Activated naive CD8-positive, alpha-beta T cell treated with anti-CD3 and anti-CD28 coated beads for 36 hours (primary cell): ENCODE results near the gene PRKAG2. TPM values are rescaled to one million over a fixed set of nuclear protein-coding genes. Genes with fewer than 3 reads are reported as not detected.
"Not testable (repeated sequence)": the region's sequence is repeated elsewhere in the genome, so short reads cannot be mapped to it uniquely, and the experiment has no call there.

Experiments used
- DNase-seq: peaks from one replicate; pipeline ENCODE4 v3.0.0; 2021
- H3K27ac Mint-ChIP-seq: one replicate; pipeline ENCODE4 v1.8.0; 2022; ENCODE audit warnings: mild to moderate bottlenecking, moderate library complexity, mixed read lengths
- H3K27me3 Mint-ChIP-seq: one replicate; pipeline ENCODE4 v1.8.0; 2022; ENCODE audit warnings: mild to moderate bottlenecking, mixed read lengths
- H3K36me3 Mint-ChIP-seq: one replicate; pipeline ENCODE4 v1.8.0; 2021; ENCODE audit warnings: mild to moderate bottlenecking, mixed read lengths
- H3K4me1 Mint-ChIP-seq: one replicate; pipeline ENCODE4 v1.8.0; 2021; ENCODE audit warnings: mixed read lengths
- H3K4me3 Mint-ChIP-seq: one replicate; pipeline ENCODE4 v1.8.0; 2022; ENCODE audit warnings: mild to moderate bottlenecking, moderate library complexity, mixed read lengths
- H3K9me3 Mint-ChIP-seq: one replicate; pipeline ENCODE4 v1.8.0; 2022; ENCODE audit warnings: mixed read lengths
- total RNA-seq, 2 experiments: library from RNA; stranded (reverse); gene quantifications; one replicate each; pipeline ENCODE4 v1.2.3, GENCODE V29; 2021

The PRKAG2 gene
- total RNA-seq, 2 experiments from 2014 or later, result 18.7 to 19.4 TPM

DNA sequence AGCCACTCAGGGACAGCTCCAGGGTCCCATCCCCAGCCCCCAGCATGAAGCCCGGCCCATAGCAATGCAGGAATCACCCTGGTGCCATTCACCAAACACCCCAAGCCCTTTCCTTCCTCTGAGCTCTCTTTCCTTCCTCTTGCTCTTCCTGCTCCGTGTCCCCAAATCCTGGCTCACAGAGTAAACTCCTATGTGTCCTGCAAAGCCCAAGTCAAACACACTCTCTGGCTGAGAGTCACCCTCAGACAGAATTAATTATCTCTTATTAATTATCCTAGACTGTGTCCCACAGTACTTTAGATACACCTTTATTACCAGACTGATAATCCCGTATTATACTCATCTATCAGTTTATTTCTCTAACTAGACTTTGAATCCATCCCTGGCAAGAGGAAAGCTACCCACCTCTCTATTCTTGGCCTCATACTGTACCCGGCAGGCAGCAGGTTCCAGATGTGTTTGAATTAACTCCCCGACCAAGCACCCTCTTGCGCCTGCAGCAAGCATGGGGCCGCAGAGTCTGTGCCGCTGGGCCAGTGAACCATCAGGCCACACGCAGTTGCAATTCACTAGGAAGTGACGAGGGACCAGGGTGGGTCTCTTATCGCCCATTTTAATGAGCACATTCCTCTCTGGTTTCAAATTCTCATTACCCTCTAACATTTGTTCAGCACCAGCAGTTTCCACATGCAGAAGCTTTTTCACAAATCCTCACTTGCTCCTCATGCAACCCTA lies 86.7 kb downstream of the PRKAG2 start:
- Mint-ChIP-seq H3K4me1 (peaks cover 13% of the 10 kb centered on the region), H3K9me3 (no peaks in the 10 kb centered on the region), H3K4me3 (no peak overlapping the region), H3K36me3 (no peaks in the 10 kb centered on the region), H3K27me3 (no peaks in the 10 kb centered on the region), H3K27ac (no peak overlapping the region)
- DNase-seq, result no peak

DNA sequence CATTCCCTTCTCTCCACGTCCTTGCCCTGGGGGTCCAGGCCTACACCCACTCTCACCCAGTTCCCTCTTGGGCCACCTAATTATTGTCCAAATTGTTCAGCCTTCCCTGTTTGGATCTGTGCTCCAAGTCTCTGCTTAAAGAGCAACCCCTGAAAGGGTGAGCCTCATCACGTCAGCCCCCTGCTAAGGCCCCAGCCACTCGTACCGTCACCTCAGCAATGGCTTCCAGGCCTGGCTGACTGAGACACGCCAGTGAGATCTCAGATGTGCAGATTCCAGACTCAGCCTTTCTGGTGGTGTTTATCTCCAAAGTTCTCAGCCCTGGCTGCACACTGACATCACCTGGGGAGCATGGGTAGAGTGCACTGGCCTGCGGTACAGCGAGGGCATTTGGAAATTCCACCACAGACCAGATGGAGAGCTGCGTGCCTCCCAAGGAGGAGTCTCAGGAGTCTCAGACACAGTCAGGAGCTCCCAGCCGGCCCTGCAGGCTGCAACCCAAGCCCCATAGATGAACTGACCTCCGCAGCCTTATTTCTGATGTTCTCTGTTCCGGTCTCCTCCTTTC lies 87.5 kb downstream of the PRKAG2 start:
- Mint-ChIP-seq H3K4me3 (no peak overlapping the region), H3K27me3 (no peaks in the 10 kb centered on the region), H3K4me1 (peaks cover 11% of the 10 kb centered on the region), H3K9me3 (no peaks in the 10 kb centered on the region), H3K36me3 (no peaks in the 10 kb centered on the region), H3K27ac (no peak overlapping the region)
- DNase-seq, result no peak

DNA sequence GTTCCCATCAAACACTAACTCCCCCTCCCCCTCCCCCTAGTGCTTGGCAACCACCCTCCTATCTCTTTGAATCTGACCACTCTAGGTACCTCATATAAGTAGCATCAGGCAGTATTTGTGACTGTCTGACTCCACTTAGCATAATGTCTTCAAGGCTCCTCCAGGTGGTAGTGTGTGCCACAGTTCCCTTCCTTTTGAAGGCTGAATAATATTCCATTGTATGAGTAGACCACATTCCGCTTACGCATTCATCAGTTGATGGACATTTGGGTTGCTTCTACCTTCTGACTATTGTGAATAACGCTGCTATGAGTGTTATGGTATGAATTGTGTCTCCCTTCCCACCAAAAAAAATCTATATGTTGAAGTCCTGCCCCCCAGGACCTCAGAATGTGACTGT lies 89.6 kb downstream of the PRKAG2 start:
- H3K36me3 Mint-ChIP-seq, result no peaks in the 10 kb centered on the region
- H3K4me1 Mint-ChIP-seq, result peaks cover 16% of the 10 kb centered on the region
- no peaks in the 10 kb centered on the region for H3K9me3 Mint-ChIP-seq
- H3K4me3 Mint-ChIP-seq, result no peak overlapping the region
- no peaks in the 10 kb centered on the region for H3K27me3 Mint-ChIP-seq
- no peak overlapping the region for H3K27ac Mint-ChIP-seq
- no peak for DNase-seq

DNA sequence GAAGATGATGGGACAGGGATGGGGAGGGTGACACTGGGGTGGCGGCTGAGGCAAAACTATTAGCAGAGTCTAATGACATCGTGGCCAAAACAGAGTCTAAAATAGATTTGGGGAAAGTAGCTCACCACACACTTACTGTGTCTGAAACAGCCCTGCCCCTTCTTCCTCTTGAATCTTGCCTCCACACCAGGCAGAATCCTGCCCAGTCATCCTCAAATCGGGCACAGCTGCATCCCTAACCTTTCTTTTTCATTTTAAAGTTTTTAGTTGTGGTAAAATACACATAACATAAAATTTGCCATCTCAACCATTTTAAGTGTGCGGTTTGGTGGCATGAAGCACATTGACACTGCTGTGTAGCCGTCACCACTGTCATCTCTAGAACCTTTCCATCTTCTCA lies 90.0 kb downstream of the PRKAG2 start:
- Mint-ChIP-seq H3K4me3 (no peak overlapping the region), H3K9me3 (no peaks in the 10 kb centered on the region), H3K36me3 (no peaks in the 10 kb centered on the region), H3K27me3 (no peaks in the 10 kb centered on the region), H3K4me1 (peaks cover 16% of the 10 kb centered on the region), H3K27ac (no peak overlapping the region)
- DNase-seq, result no peak

DNA sequence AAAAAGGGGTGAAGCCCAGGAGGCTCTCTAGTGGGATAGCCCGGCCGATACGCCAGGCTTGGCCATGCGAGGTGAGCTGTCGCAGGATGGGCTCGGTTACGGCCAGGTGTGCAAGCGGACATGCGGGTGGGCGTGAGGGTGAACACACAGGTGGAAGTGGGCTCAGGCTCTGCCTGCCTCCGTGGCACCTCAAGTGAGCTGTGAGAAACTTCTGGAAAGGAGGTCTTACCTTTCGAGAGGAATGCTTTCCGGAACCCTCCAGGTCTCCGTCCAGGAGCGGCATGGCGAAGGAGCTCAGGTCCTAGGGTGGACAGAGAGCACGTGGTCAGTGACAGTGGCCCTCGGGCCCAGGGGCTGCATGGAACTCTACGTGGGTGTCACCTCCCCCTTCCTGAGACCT lies 90.7 kb downstream of the PRKAG2 start:
- Mint-ChIP-seq H3K27ac (no peak overlapping the region), H3K36me3 (no peaks in the 10 kb centered on the region), H3K4me3 (no peak overlapping the region), H3K27me3 (no peaks in the 10 kb centered on the region), H3K4me1 (peaks cover 16% of the 10 kb centered on the region), H3K9me3 (no peaks in the 10 kb centered on the region)
- DNase-seq, result no peak

GRCh38 chr7:151785681-151785965 lies 91.3 kb downstream of the PRKAG2 start:
- peaks cover 2% of the 10 kb centered on the region for H3K36me3 Mint-ChIP-seq
- no peak overlapping the region for H3K27ac Mint-ChIP-seq
- no peaks in the 10 kb centered on the region for H3K9me3 Mint-ChIP-seq
- H3K4me3 Mint-ChIP-seq, result no peak overlapping the region
- H3K4me1 Mint-ChIP-seq, result peaks cover 16% of the 10 kb centered on the region
- no peak for DNase-seq
- H3K27me3 Mint-ChIP-seq, result no peaks in the 10 kb centered on the region

DNA sequence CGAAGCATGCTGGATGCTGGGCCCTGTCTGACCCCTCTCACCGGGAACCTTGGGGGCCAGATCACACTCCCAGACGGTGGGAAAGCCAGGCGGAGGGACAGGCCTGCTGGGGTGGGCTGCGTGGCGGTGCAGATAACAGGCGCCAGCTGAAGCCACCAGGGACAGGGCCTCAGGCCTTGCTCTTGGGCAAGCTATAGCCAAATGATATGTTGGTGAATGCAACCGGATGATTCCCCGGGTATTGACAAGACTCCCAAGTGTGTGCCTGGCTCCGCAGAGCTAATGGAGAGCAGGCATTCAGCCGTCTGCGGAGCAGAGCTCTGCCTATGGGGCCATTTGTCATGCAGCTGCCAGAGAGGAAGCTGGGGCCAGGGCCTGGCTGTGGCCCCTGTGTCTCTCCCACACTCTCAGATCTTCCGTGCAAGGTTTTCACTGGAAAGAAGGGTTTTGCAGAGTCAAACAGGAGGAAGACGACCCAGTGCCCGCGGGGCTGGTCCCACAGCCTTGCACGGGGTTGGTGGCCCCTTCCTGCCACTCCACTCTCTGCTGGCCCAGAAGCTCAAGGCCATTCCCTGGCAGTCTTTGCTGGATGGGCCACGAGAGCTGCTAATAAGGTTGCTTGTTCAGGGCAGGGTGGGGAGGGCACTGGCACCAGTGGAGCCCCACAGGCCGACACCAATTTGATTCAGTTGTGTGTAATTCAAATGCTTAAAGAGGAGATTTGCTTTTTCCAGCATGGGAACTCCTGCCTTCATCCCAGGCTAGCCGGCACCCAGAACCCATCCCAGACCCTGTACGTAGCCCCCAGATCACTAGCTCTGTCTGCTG lies 91.8 kb downstream of the PRKAG2 start:
- H3K9me3 Mint-ChIP-seq, result no peaks in the 10 kb centered on the region
- H3K27me3 Mint-ChIP-seq, result no peaks in the 10 kb centered on the region
- H3K4me3 Mint-ChIP-seq, result no peak overlapping the region
- peaks cover 3% of the 10 kb centered on the region for H3K36me3 Mint-ChIP-seq
- H3K27ac Mint-ChIP-seq, result no peak overlapping the region
- DNase-seq, result no peak
- peaks cover 16% of the 10 kb centered on the region for H3K4me1 Mint-ChIP-seq

GRCh38 chr7:151783958-151784575 lies 92.8 kb downstream of the PRKAG2 start:
- Mint-ChIP-seq H3K4me3 (no peak overlapping the region), H3K27ac (no peak overlapping the region), H3K36me3 (peaks cover 3% of the 10 kb centered on the region), H3K27me3 (no peaks in the 10 kb centered on the region), H3K9me3 (no peaks in the 10 kb centered on the region), H3K4me1 (peaks cover 14% of the 10 kb centered on the region)
- no peak for DNase-seq

- peak overlapping the region; percentile 87 for H3K27ac Mint-ChIP-seq
- H3K27me3 Mint-ChIP-seq, result no peaks in the 10 kb centered on the region
- peak overlapping the region; percentile 79 for H3K4me3 Mint-ChIP-seq
- no peaks in the 10 kb centered on the region for H3K9me3 Mint-ChIP-seq
- H3K4me1 Mint-ChIP-seq, result peaks cover 6% of the 10 kb centered on the region
- H3K36me3 Mint-ChIP-seq, result peaks cover 3% of the 10 kb centered on the region
- peak; percentile 86 for DNase-seq
These were observed 94.1 kb downstream of the PRKAG2 start for GRCh38 chr7:151782598-151783448.

DNA sequence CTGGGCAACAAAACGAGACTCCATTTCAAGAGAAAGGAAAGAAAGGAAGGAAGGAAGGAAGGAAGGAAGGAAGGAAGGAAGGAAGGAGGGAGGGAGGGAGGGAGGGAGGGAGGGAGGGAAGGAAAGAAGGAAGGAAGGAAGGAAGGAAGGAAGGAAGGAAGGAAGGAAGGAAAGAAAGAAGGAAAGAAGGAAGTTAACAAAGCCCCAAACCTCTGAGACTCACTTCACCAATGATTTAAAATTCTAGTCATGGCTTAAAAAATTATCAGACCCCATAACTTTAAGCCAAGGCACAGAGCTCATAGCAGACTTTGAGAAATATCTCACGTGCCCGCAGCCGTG lies 94.7 kb downstream of the PRKAG2 start:
- DNase-seq, H3K9me3 Mint-ChIP-seq, H3K27me3 Mint-ChIP-seq, H3K36me3 Mint-ChIP-seq, H3K4me1 Mint-ChIP-seq: not testable (repeated sequence)
- peak overlapping the region; percentile 87 for H3K27ac Mint-ChIP-seq
- peak overlapping the region; percentile 79 for H3K4me3 Mint-ChIP-seq

DNA sequence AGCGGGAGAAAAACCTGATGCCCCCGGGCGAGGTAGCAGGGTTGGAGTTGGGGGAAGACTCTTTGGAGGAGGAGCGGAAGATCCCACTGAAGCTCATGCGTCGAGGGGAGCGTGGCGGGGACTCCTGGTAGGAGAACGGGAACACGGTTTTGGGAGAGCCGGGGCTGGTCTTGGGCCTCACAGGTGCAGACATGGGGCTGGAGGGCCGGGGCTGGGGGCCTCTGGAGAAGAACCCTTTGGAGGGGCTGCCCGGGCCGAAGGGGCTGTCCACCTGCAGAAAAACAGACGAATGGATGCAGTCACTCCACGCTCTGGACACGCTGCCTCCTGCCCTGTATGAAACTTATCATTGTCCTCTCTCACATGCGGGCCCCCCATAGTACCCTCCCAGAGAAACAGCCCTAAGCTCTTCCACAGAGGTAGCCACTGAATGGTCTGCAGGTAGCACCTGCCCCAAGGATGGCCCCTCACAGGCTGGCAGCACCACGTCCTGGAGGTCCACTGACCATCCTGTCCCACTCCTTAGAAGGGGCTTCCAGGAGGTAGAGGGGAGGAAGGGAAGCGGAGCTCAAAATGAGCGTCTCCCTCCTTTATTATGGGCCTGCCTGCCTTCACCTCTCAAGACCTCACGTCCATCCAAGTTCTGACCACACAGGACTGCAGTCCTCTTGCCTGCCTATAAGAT lies 95.6 kb downstream of the PRKAG2 start:
- Mint-ChIP-seq H3K4me1 (peaks cover 5% of the 10 kb centered on the region), H3K9me3 (no peaks in the 10 kb centered on the region), H3K36me3 (peaks cover 3% of the 10 kb centered on the region), H3K4me3 (no peak overlapping the region), H3K27ac (no peak overlapping the region), H3K27me3 (no peaks in the 10 kb centered on the region)
- DNase-seq, result no peak

DNA sequence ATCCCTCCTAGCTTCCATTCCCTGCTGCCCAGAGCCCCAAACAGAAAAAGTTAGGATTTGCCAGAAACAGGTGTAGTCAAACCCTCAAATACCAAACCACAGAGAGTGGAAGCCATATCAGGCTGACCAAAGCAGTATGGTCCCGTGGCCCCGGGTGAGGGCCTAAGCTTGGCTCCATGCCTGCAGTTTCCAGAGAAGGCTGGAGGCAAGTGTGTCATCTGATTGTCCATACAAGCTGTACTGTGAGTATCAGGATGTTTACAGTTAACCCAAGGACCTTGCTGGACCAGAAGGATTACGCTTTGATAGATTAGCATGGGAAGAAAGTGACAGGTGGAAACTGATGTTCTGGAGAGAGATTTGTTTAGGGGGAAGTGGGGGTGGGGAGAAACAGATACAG lies 96.3 kb downstream of the PRKAG2 start:
- DNase-seq, result no peak
- Mint-ChIP-seq H3K36me3 (peaks cover 3% of the 10 kb centered on the region), H3K9me3 (no peaks in the 10 kb centered on the region), H3K27ac (peak overlapping the region; percentile 69), H3K27me3 (no peaks in the 10 kb centered on the region), H3K4me1 (peaks cover 5% of the 10 kb centered on the region), H3K4me3 (no peak overlapping the region)

DNA sequence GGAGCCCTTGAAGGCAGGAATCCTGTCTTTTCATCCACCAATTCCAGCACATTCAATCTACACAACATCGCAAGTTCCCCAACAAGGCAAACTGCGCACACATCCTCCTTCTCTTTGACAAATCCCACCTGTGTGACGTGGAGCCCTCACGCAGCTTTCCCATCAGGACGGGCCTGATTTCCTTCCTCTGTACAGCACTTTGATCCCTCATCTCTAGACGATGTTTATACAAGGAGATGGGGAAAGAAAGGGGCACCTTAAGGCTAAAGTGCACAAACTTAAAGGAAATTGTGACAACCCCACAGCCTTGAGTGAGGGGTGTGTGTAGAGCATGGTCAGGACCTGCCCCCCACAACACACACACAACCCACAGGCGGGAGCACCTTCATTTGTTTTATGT lies 97.2 kb downstream of the PRKAG2 start:
- Mint-ChIP-seq H3K36me3 (peaks cover 3% of the 10 kb centered on the region), H3K27me3 (no peaks in the 10 kb centered on the region), H3K4me1 (peaks cover 5% of the 10 kb centered on the region), H3K9me3 (no peaks in the 10 kb centered on the region), H3K27ac (no peak overlapping the region), H3K4me3 (no peak overlapping the region)
- DNase-seq, result no peak

- Mint-ChIP-seq H3K36me3 (peaks cover 3% of the 10 kb centered on the region), H3K27ac (no peak overlapping the region), H3K4me3 (no peak overlapping the region), H3K4me1 (peaks cover 5% of the 10 kb centered on the region), H3K9me3 (no peaks in the 10 kb centered on the region), H3K27me3 (no peaks in the 10 kb centered on the region)
- no peak for DNase-seq
These were observed 97.7 kb downstream of the PRKAG2 start for GRCh38 chr7:151779255-151779654.
